SK-N-SH (cell line): ENCODE results near the gene ATPAF2. TPM values are rescaled to one million over a fixed set of nuclear protein-coding genes. Genes with fewer than 3 reads are reported as not detected.

ENCODE experiments used
- CTCF ChIA-PET: fragments of 300-600, 350-600 bp; formaldehyde crosslinking; extraction: SDS; loops from one replicate; lab custom pipeline; 2021; lab: Yijun Ruan, JAX
- POLR2A ChIA-PET: fragments of 350-600 bp; sonication (Branson Sonifier 250); formaldehyde crosslinking; extraction: SDS; loops from one replicate; lab custom pipeline; 2020; ENCODE audit warnings: antibody characterized with exemption, inconsistent platforms; lab: Yijun Ruan, JAX
- DNase-seq: peaks from one replicate; pipeline ENCODE4 v3.0.0; 2012
- H2AFZ ChIP-seq: fragments of 200-600 bp; sonication (generic); 2 replicates; pipeline ENCODE4 v1.8.1; 2016; ENCODE audit warnings: antibody characterized with exemption, mild to moderate bottlenecking, low read depth
- H3F3A ChIP-seq: fragments of 200-600 bp; sonication (generic); replicated peaks from 2 replicates; pipeline ENCODE3; 2016; ENCODE audit warnings: antibody characterized with exemption, mild to moderate bottlenecking; ENCODE audit not compliant: insufficient read depth
- H3K27ac ChIP-seq, 2 experiments: fragments of 200-500 bp in 1 of 2; fragments of 200-600 bp in 1 of 2; sonication (Bioruptor generic) in 1 of 2; sonication (generic), shearing (Covaris generic) in 1 of 2; 2 replicates each; pipeline versions ENCODE4 v1.5.1 to v1.6.1; 2014 to 2016; ENCODE audit warnings: low read depth in 2 of 2, inconsistent platforms in 1 of 2, low read length in 1 of 2, mild to moderate bottlenecking in 1 of 2, mixed read lengths in 1 of 2
- H3K27me3 ChIP-seq: fragments of 200-600 bp; sonication (generic), shearing (Covaris generic); 2 replicates; pipeline ENCODE4 v1.6.1; 2016; ENCODE audit warnings: mixed run types; ENCODE audit not compliant: insufficient read depth
- H3K36me3 ChIP-seq, 2 experiments: fragments of 200-500 bp in 1 of 2; fragments of 200-600 bp in 1 of 2; sonication (Bioruptor generic) in 1 of 2; sonication (generic) in 1 of 2; replicated peaks in 1 of 2; 2 replicates each; pipeline versions ENCODE3 to v1.5.1; 2014 to 2016; ENCODE audit warnings: low read length in 1 of 2, mild to moderate bottlenecking in 1 of 2; ENCODE audit not compliant: insufficient read depth in 2 of 2, control insufficient read depth in 1 of 2
- H3K4me1 ChIP-seq, 2 experiments: fragments of 200-500 bp in 1 of 2; fragments of 200-600 bp in 1 of 2; sonication (Bioruptor generic) in 1 of 2; sonication (generic), shearing (Covaris generic) in 1 of 2; 2 replicates each; pipeline versions ENCODE4 v1.5.1 to v1.6.1; 2014 to 2016; ENCODE audit warnings: low read depth in 1 of 2, low read length in 1 of 2, mixed run types in 1 of 2; ENCODE audit not compliant: insufficient read depth in 2 of 2, control insufficient read depth in 1 of 2
- H3K4me2 ChIP-seq: fragments of 200-600 bp; sonication (generic), shearing (Covaris generic); 2 replicates; pipeline ENCODE4 v1.6.1; 2017; ENCODE audit warnings: mixed run types
- H3K4me3 ChIP-seq, 2 experiments: fragments of 200-500 bp in 1 of 2; fragments of 200-600 bp in 1 of 2; sonication (Bioruptor generic) in 1 of 2; sonication (generic), shearing (Covaris generic) in 1 of 2; 2 replicates each; pipeline versions ENCODE4 v1.5.1 to v1.8.1; 2014 to 2016; ENCODE audit warnings: low read depth in 2 of 2, inconsistent platforms in 1 of 2, low read length in 1 of 2, mild to moderate bottlenecking in 1 of 2, mixed read lengths in 1 of 2, moderate library complexity in 1 of 2
- H3K79me2 ChIP-seq: fragments of 200-600 bp; sonication (generic); 2 replicates; pipeline ENCODE4 v1.8.1; 2017; ENCODE audit warnings: mild to moderate bottlenecking; ENCODE audit not compliant: insufficient read depth
- H3K9ac ChIP-seq: fragments of 200-600 bp; sonication (generic); 2 replicates; pipeline ENCODE4 v1.6.1; 2017; ENCODE audit warnings: mixed run types
- H3K9me2 ChIP-seq: fragments of 200-600 bp; sonication (generic); 2 replicates; pipeline ENCODE4 v1.6.1; 2017; ENCODE audit warnings: mixed run types
- H3K9me3 ChIP-seq: fragments of 200-600 bp; sonication (generic); 2 replicates; pipeline ENCODE4 v1.6.1; 2017; ENCODE audit warnings: mixed run types, mild to moderate bottlenecking, moderate library complexity
- H4K20me1 ChIP-seq: fragments of 200-600 bp; sonication (generic); 2 replicates; pipeline ENCODE4 v1.6.1; 2017; ENCODE audit warnings: mild to moderate bottlenecking, mixed run types; ENCODE audit not compliant: insufficient read depth
- EP300 ChIP-seq, 2 experiments: IDR thresholded peaks; 2 replicates each; pipeline versions ENCODE4 v1.4.0 to v1.6.1; 2012; ENCODE audit warnings: borderline replicate concordance in 1 of 2, low read depth in 1 of 2, low read length in 1 of 2
- EZH2phosphoT487 ChIP-seq: fragments of 200-600 bp; sonication (generic); IDR thresholded peaks from 2 replicates; pipeline ENCODE4 v1.6.1; 2017; ENCODE audit warnings: low read depth, mixed run types, mild to moderate bottlenecking, antibody characterized with exemption, moderate library complexity, borderline replicate concordance
- FOSL2 ChIP-seq: IDR thresholded peaks from 2 replicates; pipeline ENCODE4 v1.4.0; 2012; ENCODE audit warnings: low read depth, mild to moderate bottlenecking, moderate library complexity, borderline replicate concordance
- FOXJ3 ChIP-seq: sonication (generic); formaldehyde crosslinking; IDR thresholded peaks from 2 replicates; pipeline ENCODE4 v1.5.1; 2020; ENCODE audit warnings: mild to moderate bottlenecking, missing genetic modification reagents
- JUND ChIP-seq: IDR thresholded peaks from 2 replicates; pipeline ENCODE4 v1.4.0; 2012
- MEF2A ChIP-seq: IDR thresholded peaks from 2 replicates; pipeline ENCODE4 v1.4.0; 2012; ENCODE audit warnings: low read depth, borderline replicate concordance
- MXI1 ChIP-seq: IDR thresholded peaks from 2 replicates; pipeline ENCODE4 v1.6.1; 2012; ENCODE audit warnings: mild to moderate bottlenecking, low read depth, low read length, improper control_type of control experiment
- NRF1 ChIP-seq: IDR thresholded peaks from 2 replicates; pipeline ENCODE4 v1.6.1; 2012; ENCODE audit warnings: low read depth, mild to moderate bottlenecking, low read length
- POLR2AphosphoS5 ChIP-seq: IDR thresholded peaks from 2 replicates; pipeline ENCODE4 v1.6.1; 2012; ENCODE audit warnings: low read depth, low read length
- RAD21 ChIP-seq: IDR thresholded peaks from 2 replicates; pipeline ENCODE4 v1.6.1; 2012; ENCODE audit warnings: mild to moderate bottlenecking, low read length
- REST ChIP-seq: IDR thresholded peaks from 2 replicates; pipeline ENCODE4 v1.6.1; 2012; ENCODE audit warnings: mild to moderate bottlenecking, low read depth, low read length, moderate library complexity
- SIN3A ChIP-seq: IDR thresholded peaks from 2 replicates; pipeline ENCODE4 v1.6.1; 2012; ENCODE audit warnings: low read depth, mild to moderate bottlenecking, low read length, moderate library complexity, borderline replicate concordance
- TAF1 ChIP-seq: IDR thresholded peaks from 2 replicates; pipeline ENCODE4 v1.6.1; 2012; ENCODE audit warnings: low read depth, mild to moderate bottlenecking, low read length, moderate library complexity, borderline replicate concordance
- TCF12 ChIP-seq: IDR thresholded peaks from 2 replicates; pipeline ENCODE4 v1.4.0; 2012
- TEAD4 ChIP-seq: IDR thresholded peaks from 2 replicates; pipeline ENCODE4 v1.4.0; 2012; ENCODE audit warnings: mild to moderate bottlenecking, borderline replicate concordance; ENCODE audit not compliant: insufficient read depth
- USF1 ChIP-seq: IDR thresholded peaks from 2 replicates; pipeline ENCODE4 v1.4.0; 2012; ENCODE audit warnings: low read depth, borderline replicate concordance
- YY1 ChIP-seq: IDR thresholded peaks from 2 replicates; pipeline ENCODE4 v1.4.0; 2012; ENCODE audit warnings: low read depth, mild to moderate bottlenecking
- ZBTB33 ChIP-seq: IDR thresholded peaks from 2 replicates; pipeline ENCODE4 v1.4.0; 2012; ENCODE audit warnings: low read depth, borderline replicate concordance
- WGBS: methylation state at CpG from one replicate; pipeline ENCODE4 v1.1.6; 2017; ENCODE audit warnings: low lambda C conversion rate; 5-methylcytosine and 5-hydroxymethylcytosine counted together
- polyA plus RNA-seq, 3 experiments: library from polyadenylated mRNA; depleted of rRNA; stranded (reverse); fragments of >200 nt; gene quantifications; 2 replicates each; pipeline ENCODE4 v1.2.3, GENCODE V29; 2012

Gene ATPAF2
- polyA plus RNA-seq, 1 of the 3 experiments (the other 2 are of a cell fraction): 20.8 TPM

- no peak for TF ChIP-seq REST
- TF ChIP-seq JUND: no peak
Observed at GRCh38 chr17:18031955-18032354, 7.0 kb downstream of the ATPAF2 start (continued).

- POLR2A ChIA-PET: no interaction called here
- Histone ChIP-seq H3K9ac (no peak overlapping the region), H4K20me1 (no peaks in the 10 kb centered on the region), H2AFZ (no peak overlapping the region), H3K4me1 (peaks cover 9 to 41% of the 10 kb centered on the region in 2 experiments; a peak in 3 of 4 replicates), H3K79me2 (peaks cover 18% of the 10 kb centered on the region; the same call in 1 of the 2 replicates), H3K4me2 (no peak overlapping the region), H3F3A (peaks cover 4% of the 10 kb centered on the region), H3K27me3 (no peaks in the 10 kb centered on the region), H3K27ac (peak overlapping the region in 1 of 2 experiments; percentile 61; a peak in 2 of 4 replicates), H3K9me2 (no peaks in the 10 kb centered on the region), H3K36me3 (no peaks in the 10 kb centered on the region), H3K9me3 (no peaks in the 10 kb centered on the region), H3K4me3 (no peak overlapping the region)
- TF ChIP-seq TEAD4 (no peak), TAF1 (no peak), USF1 (no peak), TCF12 (no peak), EZH2phosphoT487 (no peak), YY1 (no peak), MEF2A (no peak), POLR2AphosphoS5 (no peak), ZBTB33 (no peak), RAD21 (no peak), FOXJ3 (CRISPR knock-in tag) (no peak), FOSL2 (no peak), SIN3A (no peak), MXI1 (no peak), JUND (no peak), NRF1 (no peak), EP300 (IDR thresholded peaks at IDR 0.05; ENCODE audit: borderline replicate concordance in 1 of 2, low read depth in 1 of 2, low read length in 1 of 2) (no peak)
- WGBS: 84% methylated on average over 8 of the region's 8 CpGs
- CTCF ChIA-PET: interaction anchor here (0.8 to 7.3 kb wide), 9 partner anchors 12 to 217 kb away, joined by 3 to 40 read pairs (median 4); partner anchors contain the start of genes DRC3 and TOM1L2
- DNase-seq: no peak
Observed at GRCh38 chr17:18028952-18029540, 9.9 kb downstream of the ATPAF2 start.
